ENCODE data around the gene PSMB7. TPM values are rescaled to one million over a fixed set of nuclear protein-coding genes. Genes with fewer than 3 reads are reported as not detected.

Gene PSMB7
- total RNA-seq, 4 donors from 2014 or later = 84.3 to 178 (median 135) TPM

DNA sequence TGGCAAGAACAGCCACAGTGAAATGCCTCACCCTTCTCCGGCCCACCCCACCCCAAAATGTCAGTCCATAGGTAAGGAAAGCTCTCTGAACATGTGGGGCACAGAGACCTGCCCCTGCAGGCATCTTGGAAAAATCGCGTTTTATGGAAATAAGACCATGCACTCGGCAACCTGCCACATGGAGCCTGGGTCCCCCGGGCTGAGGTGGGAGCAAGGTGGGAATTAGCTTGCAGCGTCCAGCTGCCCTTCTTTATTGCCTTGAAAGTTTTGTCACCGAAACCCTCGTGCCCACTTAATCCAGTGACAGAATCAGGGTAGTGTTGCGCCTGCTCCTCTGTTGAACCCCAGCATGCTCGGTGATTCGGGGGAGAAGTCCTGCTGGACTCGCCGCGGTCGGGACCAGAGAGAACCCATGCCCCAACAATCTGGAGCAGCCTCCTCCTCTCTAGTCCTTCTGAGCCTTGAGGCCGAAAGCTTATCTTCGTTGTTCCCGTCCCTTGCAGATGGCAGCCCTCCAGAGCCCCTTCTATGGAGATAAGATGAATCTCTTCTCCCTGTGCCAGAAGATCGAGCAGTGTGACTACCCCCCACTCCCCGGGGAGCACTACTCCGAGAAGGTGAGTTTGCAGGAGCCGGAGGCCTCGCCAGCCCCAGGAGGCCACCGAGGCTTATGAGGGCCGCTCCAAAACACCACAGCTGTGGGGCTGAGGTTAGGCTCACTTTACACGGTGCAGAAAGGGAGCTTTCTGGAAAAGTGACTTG, 67.9 kb downstream of the PSMB7 start:
- Histone ChIP-seq H3K9me3 (no peaks in the 10 kb centered on the region), H3K36me3 (peaks cover 23 to 36% of the 10 kb centered on the region in 2 donors), H3K27ac (no peak overlapping the region), H3K27me3 (no peaks in the 10 kb centered on the region), H3K4me1 (peaks cover 4 to 6% of the 10 kb centered on the region in 2 donors), H3K4me3 (replicated peaks in 1 of 3) (no peak overlapping the region)
- WGBS, 2 donors = 88 to 89% methylated on average over 23 of the region's 26 CpGs
- intact Hi-C loops (cut with DNase I) = no loop called here
- no peak for DNase-seq
- no peak for TF ChIP-seq POLR2A (IDR thresholded peaks at IDR 0.05)
- TF ChIP-seq, protein P1, sequence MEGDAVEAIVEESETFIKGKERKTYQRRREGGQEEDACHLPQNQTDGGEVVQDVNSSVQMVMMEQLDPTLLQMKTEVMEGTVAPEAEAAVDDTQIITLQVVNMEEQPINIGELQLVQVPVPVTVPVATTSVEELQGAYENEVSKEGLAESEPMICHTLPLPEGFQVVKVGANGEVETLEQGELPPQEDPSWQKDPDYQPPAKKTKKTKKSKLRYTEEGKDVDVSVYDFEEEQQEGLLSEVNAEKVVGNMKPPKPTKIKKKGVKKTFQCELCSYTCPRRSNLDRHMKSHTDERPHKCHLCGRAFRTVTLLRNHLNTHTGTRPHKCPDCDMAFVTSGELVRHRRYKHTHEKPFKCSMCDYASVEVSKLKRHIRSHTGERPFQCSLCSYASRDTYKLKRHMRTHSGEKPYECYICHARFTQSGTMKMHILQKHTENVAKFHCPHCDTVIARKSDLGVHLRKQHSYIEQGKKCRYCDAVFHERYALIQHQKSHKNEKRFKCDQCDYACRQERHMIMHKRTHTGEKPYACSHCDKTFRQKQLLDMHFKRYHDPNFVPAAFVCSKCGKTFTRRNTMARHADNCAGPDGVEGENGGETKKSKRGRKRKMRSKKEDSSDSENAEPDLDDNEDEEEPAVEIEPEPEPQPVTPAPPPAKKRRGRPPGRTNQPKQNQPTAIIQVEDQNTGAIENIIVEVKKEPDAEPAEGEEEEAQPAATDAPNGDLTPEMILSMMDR (IDR thresholded peaks at IDR 0.05) = no peak

DNA sequence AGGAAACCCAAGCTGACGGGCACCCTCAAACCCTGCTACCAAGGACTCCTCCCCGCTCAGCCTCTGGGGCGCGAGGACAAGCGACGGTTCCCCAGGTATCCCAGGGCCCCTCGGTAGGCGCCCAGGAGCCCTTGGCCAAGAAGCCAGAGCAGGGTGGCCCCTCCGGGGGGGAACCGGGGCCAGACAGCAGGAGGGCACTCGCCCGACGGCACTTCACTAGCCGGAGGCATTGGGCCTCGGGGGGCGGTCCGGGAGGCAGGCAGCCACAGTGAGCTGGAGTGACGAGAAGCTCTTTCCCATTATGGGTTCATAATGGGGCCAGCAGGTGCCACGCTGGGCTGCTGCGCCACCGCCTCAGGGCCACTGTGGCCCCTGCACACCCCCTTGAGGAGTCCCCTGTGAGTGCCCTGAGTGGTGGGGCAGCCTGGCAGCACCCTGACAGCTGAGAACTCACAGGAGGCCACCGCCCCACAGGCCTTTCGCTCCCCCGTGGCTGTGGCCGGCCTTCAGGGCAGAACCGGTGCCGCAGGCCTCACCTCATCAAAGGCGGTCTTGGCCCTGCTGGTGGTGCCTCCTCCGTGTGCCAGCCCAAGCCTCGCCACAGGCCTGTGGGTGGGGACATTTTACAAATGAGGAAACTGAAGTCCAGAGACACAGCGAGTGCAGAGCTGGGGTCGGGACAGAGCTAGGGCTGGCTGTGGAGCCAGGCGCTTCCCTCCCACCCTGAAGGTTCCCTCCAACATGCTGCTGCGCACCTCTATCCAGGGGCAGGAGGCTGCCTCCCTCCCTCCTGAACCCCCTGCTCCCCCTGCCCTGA, 68.7 kb downstream of the PSMB7 start:
- H3K4me3 ChIP-seq (replicated peaks in 1 of 3) = no peak overlapping the region
- intact Hi-C loops (cut with DNase I) = no loop called here
- H3K9me3 ChIP-seq = no peaks in the 10 kb centered on the region
- H3K4me1 ChIP-seq = peaks cover 4 to 6% of the 10 kb centered on the region in 2 donors
- TF ChIP-seq POLR2A (IDR thresholded peaks at IDR 0.05) = no peak
- TF ChIP-seq, protein P1 (IDR thresholded peaks at IDR 0.05) = no peak
- peaks cover 15 to 30% of the 10 kb centered on the region in 2 donors for H3K36me3 ChIP-seq
- WGBS, 2 donors = 81 to 91% methylated on average over 16 to 20 of the region's 34 CpGs
- H3K27me3 ChIP-seq = no peaks in the 10 kb centered on the region
- DNase-seq = no peak
- no peak overlapping the region for H3K27ac ChIP-seq

GRCh38 chr9:124345751-124346281, 69.4 kb downstream of the PSMB7 start:
- Histone ChIP-seq H3K9me3 (no peaks in the 10 kb centered on the region), H3K4me1 (peaks cover 4 to 6% of the 10 kb centered on the region in 2 donors), H3K27ac (no peak overlapping the region), H3K36me3 (peaks cover 8 to 22% of the 10 kb centered on the region in 2 donors), H3K27me3 (no peaks in the 10 kb centered on the region), H3K4me3 (replicated peaks in 1 of 3) (no peak overlapping the region)
- intact Hi-C loops (cut with DNase I) = no loop called here
- TF ChIP-seq POLR2A (IDR thresholded peaks at IDR 0.05) = no peak
- TF ChIP-seq, protein P1 (IDR thresholded peaks at IDR 0.05) = no peak
- WGBS, 2 donors = 89 to 98% methylated on average over 5 to 7 of the region's 9 CpGs
- no peak for DNase-seq

GRCh38 chr9:124345063-124345462, 70.2 kb downstream of the PSMB7 start:
- Histone ChIP-seq H3K9me3 (no peaks in the 10 kb centered on the region), H3K27me3 (no peaks in the 10 kb centered on the region), H3K36me3 (peaks cover 7 to 18% of the 10 kb centered on the region in 2 donors), H3K27ac (no peak overlapping the region), H3K4me3 (replicated peaks in 1 of 3) (no peak overlapping the region), H3K4me1 (peaks cover 4 to 6% of the 10 kb centered on the region in 2 donors)
- TF ChIP-seq POLR2A (IDR thresholded peaks at IDR 0.05) = no peak
- TF ChIP-seq, protein P1 (IDR thresholded peaks at IDR 0.05) = no peak
- intact Hi-C loops (cut with DNase I) = no loop called here
- 61 to 77% methylated on average over 14 of the region's 14 CpGs for WGBS, 2 donors
- DNase-seq = no peak
